Astrocyte (in vitro differentiated cells and primary cell): ENCODE results near the gene GLYATL2.

Experiments used
- CTCF ChIP-seq: IDR thresholded peaks from 2 replicates; pipeline ENCODE4 v1.5.1; 2011; ENCODE audit warnings: low read depth, mild to moderate bottlenecking, inconsistent platforms, low read length, moderate library complexity; ENCODE audit not compliant: insufficient read depth
- EZH2 ChIP-seq: IDR thresholded peaks from 2 replicates; pipeline ENCODE4 v1.6.1; 2012; ENCODE audit warnings: mild to moderate bottlenecking, low read length, inconsistent platforms; ENCODE audit not compliant: insufficient read depth

DNA sequence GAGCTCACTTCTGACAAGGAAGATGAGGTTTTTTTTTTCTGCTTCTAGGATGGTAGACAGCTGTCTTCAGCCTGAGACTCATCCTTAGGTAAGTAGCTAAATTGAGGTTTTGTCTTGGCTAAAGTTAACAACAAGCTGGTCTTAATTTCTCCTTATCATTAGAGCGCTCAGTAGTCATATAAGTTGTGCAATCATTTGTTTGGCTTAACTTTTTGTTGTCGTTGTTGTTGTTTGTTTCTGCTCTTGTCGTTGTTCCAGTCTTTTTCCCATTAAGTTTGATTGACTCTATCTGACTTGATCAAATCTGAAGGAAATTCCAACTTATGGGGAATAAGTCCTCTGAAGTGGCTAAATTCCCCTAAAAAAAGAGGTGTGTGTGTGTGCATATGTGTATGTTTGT lies 33.0 kb downstream of the GLYATL2 start:
- TF ChIP-seq EZH2 (no peak), CTCF (no peak)
